Measurements from ENCODE around the gene GGTLC2.

GRCh38 chr22:22600531-22601261, 43.7 kb upstream of the GGTLC2 start:
- TF ChIP-seq, protein P1, sequence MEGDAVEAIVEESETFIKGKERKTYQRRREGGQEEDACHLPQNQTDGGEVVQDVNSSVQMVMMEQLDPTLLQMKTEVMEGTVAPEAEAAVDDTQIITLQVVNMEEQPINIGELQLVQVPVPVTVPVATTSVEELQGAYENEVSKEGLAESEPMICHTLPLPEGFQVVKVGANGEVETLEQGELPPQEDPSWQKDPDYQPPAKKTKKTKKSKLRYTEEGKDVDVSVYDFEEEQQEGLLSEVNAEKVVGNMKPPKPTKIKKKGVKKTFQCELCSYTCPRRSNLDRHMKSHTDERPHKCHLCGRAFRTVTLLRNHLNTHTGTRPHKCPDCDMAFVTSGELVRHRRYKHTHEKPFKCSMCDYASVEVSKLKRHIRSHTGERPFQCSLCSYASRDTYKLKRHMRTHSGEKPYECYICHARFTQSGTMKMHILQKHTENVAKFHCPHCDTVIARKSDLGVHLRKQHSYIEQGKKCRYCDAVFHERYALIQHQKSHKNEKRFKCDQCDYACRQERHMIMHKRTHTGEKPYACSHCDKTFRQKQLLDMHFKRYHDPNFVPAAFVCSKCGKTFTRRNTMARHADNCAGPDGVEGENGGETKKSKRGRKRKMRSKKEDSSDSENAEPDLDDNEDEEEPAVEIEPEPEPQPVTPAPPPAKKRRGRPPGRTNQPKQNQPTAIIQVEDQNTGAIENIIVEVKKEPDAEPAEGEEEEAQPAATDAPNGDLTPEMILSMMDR (IDR thresholded peaks at IDR 0.05): no peak
- TF ChIP-seq POLR2AphosphoS5 (IDR thresholded peaks at IDR 0.05): no peak
- TF ChIP-seq POLR2A (IDR thresholded peaks at IDR 0.05): no peak

Data from transverse colon (tissue), 4 donors.